Activated CD4-positive, alpha-beta T cell treated with anti-CD3 and anti-CD28 coated beads, Interleukin-2, Interleukin-4, amounts not matched to agents 100 ng/mL and 50 ng/mL, durations not matched to agents 16 hours and 8 hours (primary cell): ENCODE measurements around the gene LAIR2.
A peak's percentile ranks its signal among the peaks of the same experiment; 100 is the strongest.

Experiments
- DNase-seq: peaks from one replicate; pipeline ENCODE4 v3.0.0-alpha.2; 2020; ENCODE audit warnings: low spot score

LAIR2 gene

DNA sequence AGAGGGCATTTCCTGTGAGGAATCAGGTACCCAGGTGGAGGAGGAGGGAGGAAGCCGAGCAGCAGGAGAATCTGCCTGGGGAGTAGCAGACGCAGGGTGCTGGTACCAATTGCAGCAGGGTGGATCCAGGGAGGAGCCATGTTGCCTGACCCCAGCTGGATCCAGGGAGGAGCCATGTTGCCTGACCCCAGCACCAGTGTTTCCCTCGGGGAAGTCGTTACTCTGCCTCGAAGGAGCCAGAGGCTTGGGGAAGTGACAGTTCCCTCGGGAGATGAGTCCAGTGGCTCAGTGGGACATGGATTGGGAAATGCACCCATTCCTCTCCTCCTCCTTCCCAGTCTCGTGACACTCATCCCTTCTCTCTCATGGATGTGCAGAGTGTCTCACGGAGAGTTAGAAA is 31.5 kb downstream of the LAIR2 start:
- DNase-seq: no peak

DNA sequence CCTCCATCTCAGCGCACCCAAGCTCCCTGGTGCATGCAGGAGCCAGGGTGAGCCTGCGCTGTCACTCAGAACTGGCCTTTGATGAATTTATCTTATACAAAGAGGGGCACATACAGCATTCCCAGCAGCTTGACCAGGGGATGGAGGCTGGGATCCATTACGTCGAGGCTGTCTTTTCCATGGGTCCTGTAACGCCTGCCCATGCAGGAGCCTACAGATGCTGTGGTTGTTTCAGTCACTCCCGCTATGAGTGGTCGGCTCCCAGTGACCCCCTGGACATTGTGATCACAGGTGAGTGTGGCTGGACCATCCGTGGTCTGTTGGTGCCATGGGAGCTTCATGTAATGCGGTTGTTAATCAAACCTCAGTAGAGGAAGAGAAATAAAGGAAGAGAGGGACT is 33.0 kb downstream of the LAIR2 start:
- DNase-seq: no peak

DNA sequence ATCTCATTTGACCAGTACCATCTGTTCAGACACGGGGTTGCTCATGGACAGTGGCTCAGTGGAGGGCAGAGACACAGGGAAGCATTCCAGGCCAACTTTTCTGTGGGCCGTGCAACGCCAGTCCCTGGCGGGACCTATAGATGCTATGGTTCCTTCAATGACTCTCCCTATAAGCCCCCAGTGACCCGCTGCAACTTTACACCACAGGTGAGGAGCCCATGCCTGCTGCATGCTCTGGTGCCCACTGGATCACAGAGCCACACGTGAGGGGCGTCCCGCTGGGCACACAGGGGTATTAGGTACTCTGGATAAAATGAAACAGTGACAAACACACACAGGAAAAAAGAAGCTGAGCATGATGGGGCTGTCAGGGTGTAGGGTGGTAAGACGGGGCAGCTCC is 34.3 kb downstream of the LAIR2 start:
- DNase-seq: no peak

DNA sequence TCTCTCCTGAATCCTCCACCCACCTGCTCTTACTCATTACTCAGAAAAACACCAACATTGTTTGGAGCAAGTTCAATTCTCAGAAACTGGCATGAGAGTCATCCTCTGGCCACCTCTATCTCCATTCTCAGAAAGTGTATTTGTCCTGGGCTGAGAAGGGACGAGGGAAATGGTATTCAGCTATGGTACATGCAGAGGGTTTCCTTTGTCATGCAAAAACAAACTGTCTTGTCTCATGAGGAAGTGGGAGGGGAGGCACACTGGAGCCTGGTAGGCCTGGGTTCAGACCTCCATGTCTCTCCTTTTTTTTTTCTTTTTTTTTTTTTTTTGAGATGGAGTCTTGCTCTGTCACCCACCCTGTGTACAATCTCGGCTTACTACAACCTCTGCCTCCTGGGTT is 39.1 kb downstream of the LAIR2 start:
- DNase-seq: no peak

DNA sequence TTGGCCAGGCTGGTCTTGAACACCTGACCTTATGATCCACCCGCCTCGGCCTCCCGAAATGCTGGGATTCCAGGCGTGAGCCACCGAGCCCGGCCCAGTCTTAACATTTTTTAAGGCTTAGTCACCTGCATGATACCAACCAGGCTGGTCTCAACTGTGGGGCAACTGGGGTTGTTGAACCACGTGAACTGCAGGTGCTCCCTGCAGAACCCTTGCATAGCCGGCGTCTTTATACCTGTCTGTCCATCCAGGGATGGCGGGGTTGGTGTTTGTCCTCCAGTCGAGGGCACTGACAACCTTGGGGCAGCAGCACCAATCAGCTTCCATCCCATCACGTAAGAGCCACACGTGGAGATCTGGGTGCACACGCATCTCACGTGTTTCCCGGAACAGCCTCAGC is 46.2 kb downstream of the LAIR2 start:
- DNase-seq: no peak

DNA sequence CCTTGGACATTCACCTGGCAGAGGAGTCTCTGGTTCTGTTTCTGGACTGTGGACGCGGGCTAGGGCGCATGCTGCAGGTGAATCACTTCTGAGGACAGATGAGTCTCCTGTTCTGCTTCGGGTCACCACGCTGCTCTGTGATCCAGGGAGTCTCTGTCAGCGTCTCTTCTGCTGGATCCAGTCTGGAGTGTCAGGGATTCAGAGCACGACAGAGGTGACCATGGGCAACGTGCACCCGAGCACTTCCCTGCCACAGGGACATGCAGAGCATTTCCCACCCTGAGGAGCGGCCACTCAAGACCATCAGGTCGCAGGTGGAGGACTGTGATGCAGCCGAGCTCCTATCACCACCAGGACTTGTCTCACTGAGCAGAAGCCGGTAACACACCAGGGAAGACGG is 46.6 kb downstream of the LAIR2 start:
- DNase-seq: no peak

DNA sequence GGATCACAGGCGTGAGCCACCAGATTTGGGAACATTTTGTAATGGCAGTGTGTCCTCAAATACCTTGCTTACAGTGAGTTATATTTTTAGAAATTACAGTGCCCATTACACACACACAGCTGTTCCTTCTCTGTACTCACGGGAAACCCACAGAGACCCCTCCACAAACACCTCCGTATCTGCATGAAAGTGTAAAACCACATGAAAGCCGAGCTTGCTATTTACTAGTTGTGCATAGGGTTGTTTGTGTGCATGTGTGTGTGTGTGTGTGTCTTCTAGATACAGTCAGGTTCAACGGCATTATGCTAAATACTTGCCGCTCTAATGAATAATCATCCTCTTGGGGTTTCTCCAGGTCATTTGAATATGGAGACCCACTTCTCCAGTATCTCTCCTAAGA is 48.7 kb downstream of the LAIR2 start:
- peak; percentile 18 for DNase-seq

DNA sequence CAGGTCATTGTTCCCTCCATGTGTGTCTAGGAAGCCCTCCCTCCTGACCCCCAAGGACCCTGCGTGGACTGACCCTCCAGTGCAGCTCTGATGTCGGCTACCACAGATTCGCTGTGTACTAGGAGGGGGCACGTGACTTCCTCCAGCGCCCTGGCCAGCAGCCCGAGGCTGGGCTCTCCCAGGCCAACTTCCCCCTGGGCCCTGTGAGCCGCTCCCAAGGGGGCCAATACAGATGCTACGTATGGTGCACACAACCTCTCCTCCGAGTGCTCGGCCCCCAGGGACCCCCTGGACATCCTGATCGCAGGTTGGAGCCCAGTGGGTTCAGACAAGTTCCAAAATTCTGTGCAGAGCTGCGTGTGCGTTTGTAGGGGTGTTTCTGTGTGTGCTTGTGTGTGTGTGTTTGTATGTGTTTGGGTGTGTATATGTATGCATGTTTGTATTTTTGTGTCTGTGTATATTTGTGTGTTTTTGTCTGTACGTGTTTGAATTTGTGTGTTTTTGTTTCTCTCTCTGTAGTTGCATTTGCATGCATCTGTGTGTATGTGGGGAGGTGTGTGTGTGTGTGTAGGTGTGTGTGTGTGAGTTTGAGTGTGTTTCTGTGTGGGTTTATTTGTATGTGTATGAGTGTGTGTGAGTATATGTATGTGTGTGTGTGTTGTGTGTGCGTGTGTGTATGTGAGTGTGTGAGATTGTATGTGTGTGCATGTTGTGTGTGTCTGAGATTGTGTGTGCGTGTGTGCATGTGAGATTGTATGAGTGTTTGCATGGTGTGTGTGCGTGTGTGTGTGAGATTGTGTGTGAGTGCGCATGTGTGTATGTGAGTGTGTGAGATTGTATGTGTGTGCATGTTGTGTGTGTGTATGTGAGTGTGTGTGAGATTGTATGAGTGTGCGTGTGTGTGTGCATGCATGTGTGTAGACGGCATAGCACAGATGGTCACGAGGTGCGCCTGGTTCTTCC is 49.6 kb downstream of the LAIR2 start:
- no peak for DNase-seq

DNA sequence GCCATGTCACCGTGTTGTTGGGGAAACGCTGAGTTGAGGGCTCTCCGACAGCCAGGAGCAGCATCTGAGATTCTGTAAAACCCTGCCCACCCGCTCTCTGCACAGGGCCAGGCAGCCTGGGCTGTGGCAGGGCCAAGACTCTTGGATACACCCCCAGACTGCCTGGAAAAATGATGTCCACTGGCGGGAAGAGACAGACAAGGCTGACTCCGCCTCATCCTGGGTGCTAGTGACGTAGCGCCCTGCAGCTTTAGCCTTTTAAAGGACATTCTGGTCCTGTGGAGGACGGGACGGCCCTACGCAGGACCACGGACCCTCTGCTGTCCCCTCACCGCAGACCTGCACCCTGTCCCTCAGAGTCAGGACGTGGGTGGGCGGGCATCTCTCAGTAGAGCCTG is 50.3 kb downstream of the LAIR2 start:
- no peak for DNase-seq

DNA sequence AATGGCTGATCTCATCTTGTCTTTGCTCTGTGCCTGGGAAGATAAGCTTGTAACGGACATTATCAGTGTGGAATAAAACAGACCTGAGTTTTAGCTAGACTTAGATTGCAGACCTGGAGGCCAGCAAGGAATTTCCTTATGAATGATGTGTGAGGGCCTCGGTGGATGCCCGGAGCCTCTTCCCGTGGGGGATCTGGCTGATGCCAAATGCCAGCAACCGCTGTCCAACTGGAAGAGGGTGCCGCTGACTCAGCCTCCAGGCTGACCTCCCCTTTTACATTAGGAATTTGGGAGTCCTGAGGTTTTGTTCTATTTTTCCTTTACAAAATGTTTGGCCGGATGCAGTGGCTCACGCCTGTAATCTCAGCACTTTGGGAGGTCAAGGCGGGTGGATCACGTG is 51.4 kb downstream of the LAIR2 start:
- DNase-seq: no peak

DNA sequence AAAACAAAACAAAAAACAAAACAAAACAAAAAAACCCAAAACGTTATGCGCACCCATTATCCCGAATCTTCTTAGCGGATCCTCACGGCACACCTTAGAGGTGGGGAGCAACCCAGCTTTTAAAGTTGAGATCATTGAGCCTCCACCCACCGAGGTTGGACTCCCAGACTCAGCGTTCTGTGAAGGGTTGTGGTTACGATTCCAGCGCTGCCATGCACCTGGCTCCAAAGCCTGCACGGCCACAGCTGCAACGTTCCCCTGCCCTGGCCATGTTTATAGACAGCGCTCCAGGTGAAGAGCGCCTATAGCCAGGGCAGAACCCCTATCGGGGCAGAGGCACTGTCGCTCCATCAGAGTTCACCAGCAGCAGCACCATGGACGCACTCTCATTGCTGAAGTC is 52.3 kb downstream of the LAIR2 start:
- no peak for DNase-seq

DNA sequence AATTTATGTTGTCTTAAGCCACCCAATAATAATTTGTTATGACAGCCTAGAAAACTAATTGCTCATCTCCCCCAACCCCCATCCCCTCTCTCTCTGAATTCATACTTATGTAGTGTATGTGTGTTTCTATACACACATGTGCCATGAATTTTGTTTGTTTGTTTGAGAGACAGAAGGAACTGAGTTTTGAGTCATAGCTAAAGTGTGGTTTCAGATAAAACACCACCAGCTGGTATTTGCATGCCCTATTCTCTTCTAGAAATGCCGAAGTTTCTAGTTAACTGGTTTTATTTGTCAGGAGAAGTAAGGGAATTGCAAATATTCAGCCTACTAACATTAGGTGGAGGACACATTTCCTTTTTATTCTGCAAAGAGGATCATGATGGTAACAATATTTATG is 53.6 kb downstream of the LAIR2 start:
- no peak for DNase-seq

DNA sequence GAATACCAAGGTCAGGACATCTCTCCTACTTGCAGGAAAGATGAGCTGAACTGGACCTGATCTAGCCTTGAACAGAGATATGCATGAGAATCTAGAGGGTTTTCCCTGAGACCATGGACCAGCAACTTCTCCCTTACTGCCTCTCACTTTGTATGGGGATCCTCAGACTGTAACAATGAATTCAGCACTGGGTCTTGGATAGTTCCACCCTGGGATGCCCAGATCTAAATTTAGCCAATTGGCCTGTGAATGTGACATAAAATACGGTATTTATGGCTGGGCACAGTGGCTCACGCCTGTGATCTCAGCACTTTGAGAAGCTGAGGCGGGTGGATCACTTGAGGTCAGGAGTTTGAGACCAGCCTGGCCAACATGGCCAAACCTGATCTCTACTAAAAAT is 55.7 kb downstream of the LAIR2 start:
- no peak for DNase-seq
